Head of caudate nucleus (tissue), 42 donors: Measurements from ENCODE around the gene SLC10A7.

Experiments
- DNase-seq, 42 donors: peaks; one replicate each; pipeline versions ENCODE4 v3.0.0 to v3.0.0-alpha.2; 2020 to 2021; ENCODE audit warnings: mixed read lengths in 7 of 42
- intact Hi-C: fragments of 100-400 bp; cut with DNase I; formaldehyde crosslinking; loops from one replicate; pipeline ENCODE4 v1.15.0; 2022

The SLC10A7 gene

GRCh38 chr4:146244496-146244895 is 277.2 kb downstream of the SLC10A7 start:
- no peak for DNase-seq
- intact Hi-C loops: no loop called here

DNA sequence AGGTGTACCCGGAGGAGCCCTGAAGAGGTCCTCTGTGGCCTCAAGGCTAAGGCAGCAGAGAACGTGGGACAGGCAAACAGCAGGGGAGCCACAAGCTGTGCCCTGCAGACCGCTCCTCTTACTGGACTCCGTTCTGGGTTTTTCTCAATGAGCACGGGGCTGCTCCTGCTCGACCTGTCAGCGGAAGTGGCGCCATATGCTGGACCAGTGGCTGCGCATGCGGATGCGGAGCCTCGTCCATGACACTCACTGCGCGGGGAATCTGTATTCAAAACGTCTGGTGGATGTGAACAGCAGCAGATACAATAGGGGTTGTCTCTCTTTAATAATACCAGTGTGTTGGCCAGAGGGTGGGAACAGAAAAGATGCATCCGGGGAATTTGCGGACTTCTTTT is 277.9 kb downstream of the SLC10A7 start:
- no peak for DNase-seq
- intact Hi-C loops: no loop called here

DNA sequence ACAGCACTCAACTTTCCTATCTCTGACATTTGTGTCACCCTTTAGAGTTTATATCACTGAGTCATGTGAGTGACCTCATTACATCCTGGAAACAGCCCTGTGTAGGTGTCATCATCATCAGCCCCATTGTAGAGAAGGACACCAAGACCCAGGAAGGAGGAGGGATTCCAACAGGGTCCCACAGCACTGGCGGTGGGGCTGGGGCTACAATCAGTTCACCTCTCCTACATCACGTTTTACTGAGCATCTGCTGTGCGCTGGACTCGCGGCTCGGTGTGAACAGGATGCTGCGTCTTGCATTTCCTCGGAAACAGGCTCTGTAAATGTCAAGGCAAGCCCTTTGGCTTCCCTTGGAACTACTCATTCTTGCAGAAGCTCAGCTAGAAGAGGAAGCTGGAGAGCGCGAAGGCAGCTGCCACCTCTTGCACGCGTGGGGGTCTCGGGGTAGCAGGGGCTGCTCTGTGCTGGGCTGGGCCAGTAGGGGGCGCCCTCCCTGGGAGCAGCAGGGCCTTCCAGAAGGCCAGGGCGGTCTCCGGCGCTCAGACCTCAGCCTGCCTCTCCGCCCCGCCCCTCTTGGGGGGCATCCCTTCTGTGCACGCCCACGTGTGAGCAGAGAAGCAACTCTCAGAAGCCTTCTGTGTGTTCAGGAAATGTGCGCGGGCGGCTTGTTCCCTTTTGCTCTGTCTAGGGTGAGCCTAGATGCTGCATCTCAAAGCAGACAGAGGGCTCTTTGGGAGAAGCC is 278.4 kb downstream of the SLC10A7 start:
- intact Hi-C loops: no loop called here
- DNase-seq: peak; percentile 42 to 92 (median 76)

GRCh38 chr4:146238107-146238506 is 283.6 kb downstream of the SLC10A7 start:
- no peak for DNase-seq
- intact Hi-C loops: no loop called here

DNA sequence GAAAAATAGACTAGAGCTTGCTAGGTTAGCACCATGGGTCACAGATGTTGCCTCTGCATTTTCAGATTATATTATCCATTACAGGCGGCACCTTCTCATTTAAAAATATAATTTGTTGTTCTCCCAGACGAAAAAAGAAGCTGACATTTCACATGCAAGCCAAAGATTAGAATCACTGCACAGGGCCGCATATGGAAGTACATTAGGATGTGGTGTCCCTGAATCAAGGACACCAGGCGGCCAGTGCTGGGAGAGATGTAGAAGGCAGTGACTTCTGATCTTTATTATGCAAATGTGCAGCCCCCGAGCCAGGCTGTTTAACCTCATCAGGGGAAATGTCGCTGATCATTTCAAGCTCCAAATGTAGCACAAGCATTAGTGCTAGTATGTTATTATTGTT is 284.6 kb downstream of the SLC10A7 start:
- intact Hi-C loops: no loop called here
- no peak for DNase-seq

GRCh38 chr4:146236216-146236615 is 285.5 kb downstream of the SLC10A7 start:
- intact Hi-C loops: no loop called here

GRCh38 chr4:146235654-146236177 is 286.0 kb downstream of the SLC10A7 start:
- no peak for DNase-seq
- intact Hi-C loops: no loop called here

More at GRCh38 chr4:146236216-146236615, 285.5 kb downstream of the SLC10A7 start:
- DNase-seq: no peak

DNA sequence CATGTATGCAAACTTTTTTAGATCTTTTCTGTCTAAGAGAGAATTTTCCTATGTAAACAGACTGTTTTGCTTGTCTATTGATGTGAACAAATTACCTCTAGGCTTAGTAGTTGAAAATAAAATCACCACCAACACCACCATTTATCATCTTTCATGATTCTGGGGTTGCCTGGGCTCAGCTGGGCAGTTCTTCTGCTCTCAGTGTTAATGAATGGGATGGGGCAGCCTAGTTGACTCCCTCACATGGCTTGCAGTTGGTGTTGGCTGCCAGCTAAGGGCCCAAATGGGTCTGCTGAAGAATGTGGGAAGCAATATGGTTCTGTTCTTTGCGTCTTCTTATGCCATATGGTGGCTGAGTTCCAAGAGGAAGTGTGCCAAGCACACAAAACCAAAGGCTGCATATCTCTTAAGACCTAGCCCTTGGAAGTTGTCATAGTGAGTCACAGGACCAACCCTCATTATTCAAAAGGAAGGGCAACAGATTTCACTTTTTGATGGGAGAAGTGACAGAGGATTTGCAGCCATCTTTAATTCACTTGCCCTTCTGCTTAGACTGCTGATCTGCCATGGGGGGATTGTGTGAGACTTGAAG is 289.5 kb downstream of the SLC10A7 start:
- intact Hi-C loops: no loop called here
- no peak for DNase-seq

GRCh38 chr4:146229406-146229805 is 292.3 kb downstream of the SLC10A7 start:
- intact Hi-C loops: no loop called here
- DNase-seq: no peak

DNA sequence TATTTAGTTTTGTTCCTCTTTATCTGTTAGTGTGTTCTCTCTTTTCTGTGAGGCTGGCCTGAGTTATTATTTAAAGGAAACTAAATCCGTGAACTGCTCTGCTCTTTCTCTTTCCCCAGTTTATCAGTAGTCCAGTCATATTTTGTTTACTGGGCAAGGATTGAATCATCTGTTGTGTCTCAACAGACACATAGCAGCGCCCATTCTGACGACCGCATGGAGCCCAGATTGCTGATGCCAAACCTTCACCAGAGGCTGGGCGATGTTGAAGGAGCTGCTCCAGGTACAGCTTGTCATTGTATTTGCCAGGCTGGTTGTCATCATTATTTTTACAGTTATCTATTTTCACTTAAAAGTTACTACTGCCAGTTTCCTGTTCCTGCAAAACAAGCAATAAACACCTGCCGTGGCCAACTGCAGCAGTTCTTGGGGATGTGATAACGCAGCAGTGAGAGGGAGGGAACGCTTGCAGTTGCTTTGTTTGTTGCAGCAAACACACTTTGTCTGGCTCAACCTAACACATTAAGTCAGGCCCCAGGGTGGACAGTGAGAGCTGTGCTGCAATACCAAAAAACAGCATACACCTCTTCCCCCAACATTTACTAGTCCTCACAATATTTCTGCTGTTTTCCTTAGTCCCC is 297.3 kb downstream of the SLC10A7 start:
- intact Hi-C loops: no loop called here
- peak in 2 of 42 donors; percentile 11 to 31 for DNase-seq

- intact Hi-C loops: no loop called here
- no peak for DNase-seq
Observed at GRCh38 chr4:146222313-146222712, 299.4 kb downstream of the SLC10A7 start.

- DNase-seq: no peak
Observed at GRCh38 chr4:146214238-146214637, 307.5 kb downstream of the SLC10A7 start, which contains the start of gene REELD1. REELD1 (plus strand) TSS chr4:146214538; CDS start chr4:146216953, 2,415 bp downstream.

GRCh38 chr4:146212781-146213180 is 309.0 kb downstream of the SLC10A7 start:
- intact Hi-C loops: no loop called here
- no peak for DNase-seq

More at GRCh38 chr4:146214238-146214637, 307.5 kb downstream of the SLC10A7 start, which contains the start of gene REELD1:
- intact Hi-C loops: no loop called here

DNA sequence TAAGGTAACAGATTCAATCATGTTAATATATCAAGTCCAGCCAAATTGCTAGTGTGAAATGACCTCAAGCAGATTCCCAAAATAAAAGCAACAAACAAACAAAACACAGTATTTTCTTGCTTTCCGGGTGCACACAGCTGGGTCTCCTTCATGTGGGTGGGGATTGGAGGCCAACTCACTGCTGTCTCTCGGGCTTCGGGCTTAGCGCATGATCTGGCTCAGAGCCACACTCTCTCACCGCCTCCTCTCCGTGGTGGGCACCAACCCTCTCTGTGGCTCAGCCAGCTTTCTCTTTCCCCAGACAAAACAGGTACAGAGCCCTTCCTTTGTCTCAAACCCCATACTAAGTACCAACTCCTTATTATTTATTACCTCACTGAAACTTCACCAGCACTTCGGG is 310.3 kb downstream of the SLC10A7 start:
- intact Hi-C loops: no loop called here
- peak in 1 of 42 donors; percentile 44 for DNase-seq

GRCh38 chr4:146210890-146211289 is 310.9 kb downstream of the SLC10A7 start:
- peak in 6 of 42 donors; percentile 12 to 61 (median 30) for DNase-seq
- intact Hi-C loops: no loop called here

GRCh38 chr4:146207410-146207809 is 314.3 kb downstream of the SLC10A7 start:
- peak in 6 of 42 donors; percentile 14 to 60 (median 23) for DNase-seq
- intact Hi-C loops: no loop called here
